GM12878 (cell line): ENCODE data around the gene ZNF558. TPM values are rescaled to one million over a fixed set of nuclear protein-coding genes. Genes with fewer than 3 reads are reported as not detected.

Experiments
- ATAC-seq: fragments of 200-7000 bp; cut with Tn5 transposase; 3 replicates; pipeline ENCODE4 v1.9.1; 2020; ENCODE audit warnings: mild to moderate bottlenecking, moderate library complexity
- BruUV-seq: library from RNA; stranded (reverse); fragments of 400-500 nt; replicated peaks from 2 replicates; lab custom pipeline; 2021; lab: Mats Ljungman, UMichigan
- CTCF ChIA-PET: fragments of 300-600 bp; sonication (Branson Sonifier 250); formaldehyde crosslinking; extraction: SDS; loops from one replicate; lab custom pipeline; 2021; ENCODE audit warnings: inconsistent platforms; lab: Yijun Ruan, JAX
- POLR2A ChIA-PET: fragments of 350-600 bp; formaldehyde crosslinking; extraction: SDS; loops from one replicate; lab custom pipeline; 2021; ENCODE audit warnings: inconsistent platforms; lab: Charles Lee
- RAD21 ChIA-PET: fragments of 300-600 bp; sonication (Branson Sonifier 250); formaldehyde crosslinking; loops from one replicate; lab custom pipeline; 2023; ENCODE audit warnings: antibody characterized with exemption; ENCODE audit not compliant: unreplicated experiment; lab: Charles Lee
- SMC1A ChIA-PET: fragments of 300-600 bp; sonication (Branson Sonifier 250); formaldehyde crosslinking; loops from one replicate; lab custom pipeline; 2023; ENCODE audit not compliant: unreplicated experiment, uncharacterized antibody; lab: Charles Lee
- DNase-seq: peaks from one replicate; pipeline ENCODE4 v3.0.0-alpha.2; 2011; ENCODE audit warnings: low read depth, low spot score
- FAIRE-seq: peaks from 3 replicates; lab custom pipeline; 2011; peaks lifted over from hg19 to GRCh38; lab: Jason Lieb, UNC
- H2AFZ ChIP-seq: 2 replicates; pipeline ENCODE4 v1.6.0; 2011; ENCODE audit warnings: low read depth, low read length, control low read depth; ENCODE audit not compliant: control insufficient read depth
- H3K27ac ChIP-seq: 2 replicates; pipeline ENCODE4 v1.5.1; 2011; ENCODE audit warnings: control low read depth; ENCODE audit not compliant: control insufficient read depth, insufficient read depth
- H3K27me3 ChIP-seq, 2 experiments: replicated peaks in 1 of 2; 2 replicates each; pipeline versions ENCODE4 v1.6.0 to v1.6.1; 2011; ENCODE audit warnings: low read length in 1 of 2; ENCODE audit not compliant: control insufficient read depth in 2 of 2, insufficient read depth in 2 of 2
- H3K36me3 ChIP-seq, 2 experiments: 2 replicates each; pipeline ENCODE4 v1.5.1; 2011; ENCODE audit warnings: low read length in 1 of 2; ENCODE audit not compliant: control insufficient read depth in 2 of 2, insufficient read depth in 2 of 2
- H3K4me1 ChIP-seq: 2 replicates; pipeline ENCODE4 v1.6.1; 2011; ENCODE audit warnings: mild to moderate bottlenecking, low read length, moderate library complexity, mixed read lengths; ENCODE audit not compliant: control insufficient read depth, insufficient read depth
- H3K4me2 ChIP-seq: 2 replicates; pipeline ENCODE4 v1.6.0; 2011; ENCODE audit warnings: control low read depth; ENCODE audit not compliant: control insufficient read depth, insufficient read depth
- H3K4me3 ChIP-seq: fragments of 200-600 bp; sonication (generic); 2 replicates; pipeline ENCODE4 v1.5.1; 2016
- H3K79me2 ChIP-seq: 2 replicates; pipeline ENCODE4 v1.6.0; 2011; ENCODE audit warnings: low read length; ENCODE audit not compliant: control insufficient read depth, insufficient read depth
- H3K9ac ChIP-seq: 2 replicates; pipeline ENCODE4 v1.8.0; 2011; ENCODE audit warnings: low read length, control low read depth, mixed read lengths; ENCODE audit not compliant: control insufficient read depth, insufficient read depth
- H3K9me3 ChIP-seq: replicated peaks from 3 replicates; pipeline ENCODE4 v1.5.1; 2011; ENCODE audit warnings: mild to moderate bottlenecking, low read length; ENCODE audit not compliant: control insufficient read depth, insufficient read depth
- H4K20me1 ChIP-seq: 2 replicates; pipeline ENCODE4 v1.6.0; 2011; ENCODE audit not compliant: control insufficient read depth, insufficient read depth
- HCFC1 ChIP-seq: fragments of 150-350 bp; IDR thresholded peaks from 2 replicates; pipeline ENCODE4 v1.6.1; 2014; ENCODE audit warnings: low read length
- IKZF1 ChIP-seq: fragments of 450-650 bp; conservative IDR thresholded peaks from 2 replicates; pipeline ENCODE4 v1.6.1; 2017; ENCODE audit warnings: antibody characterized with exemption, mild to moderate bottlenecking
- SIX5 ChIP-seq: IDR thresholded peaks from 2 replicates; pipeline ENCODE4 v1.6.1; 2011; ENCODE audit warnings: mild to moderate bottlenecking, low read depth, low read length, moderate library complexity; ENCODE audit not compliant: severe bottlenecking
- SUPT20H ChIP-seq: IDR thresholded peaks from 2 replicates; pipeline ENCODE4 v1.6.1; 2011; ENCODE audit warnings: low read depth, mild to moderate bottlenecking, low read length, moderate library complexity, borderline replicate concordance; ENCODE audit not compliant: control insufficient read depth
- TAF1 ChIP-seq: IDR thresholded peaks from 2 replicates; pipeline ENCODE4 v1.6.1; 2011; ENCODE audit warnings: mild to moderate bottlenecking, low read depth, low read length, borderline replicate concordance
- TCF3 ChIP-seq: IDR thresholded peaks from 2 replicates; pipeline ENCODE4 v1.6.1; 2012; ENCODE audit warnings: low read depth, mild to moderate bottlenecking, low read length, borderline replicate concordance; ENCODE audit not compliant: insufficient read depth
- ZNF274 ChIP-seq: IDR thresholded peaks from one replicate; pipeline ENCODE4 v1.8.0; 2011; ENCODE audit not compliant: insufficient read length, insufficient read depth
- in situ Hi-C: fragments of 300-500 bp; cut with MboI; formaldehyde crosslinking; loops from 9 replicates; pipeline ENCODE4 v1.14.3; 2018; ENCODE audit warnings: mixed read lengths
- intact Hi-C: fragments of 100-400 bp; cut with micrococcal nuclease; formaldehyde crosslinking; loops from one replicate; pipeline ENCODE4 v1.14.2; 2022; ENCODE audit not compliant: unreplicated experiment
- polyA plus RNA-seq, 11 experiments: library from polyadenylated mRNA; depleted of rRNA in 4 of 11; unstranded in 6 of 11; stranded (reverse) in 5 of 11; fragments of >200 nt; fragmentation: Nextera tagmentation in 4 of 11; fragmentation: Illumina TruSeq in 1 of 11; extraction: Ambion mirVana in 4 of 11; extraction: Trizol in 1 of 11; gene quantifications; 1 replicate in 1 of 11; 2 replicates in 10 of 11; pipeline versions ENCODE4 v1.2.1 to v1.2.3, GENCODE V29; 2011 to 2016; ENCODE audit warnings: inconsistent platforms in 2 of 11, missing spikeins in 2 of 11, low read depth in 1 of 11
- total RNA-seq, 4 experiments: library from RNA; depleted of rRNA in 3 of 4; stranded (reverse); fragments of >200 nt in 3 of 4; fragmentation: Illumina TruSeq in 1 of 4; extraction: Trizol in 1 of 4; gene quantifications; 2 replicates each; pipeline versions ENCODE4 v1.2.1 to v1.2.3, GENCODE V29; 2013 to 2021
- TF ChIP-seq, protein P1 (sequence below): fragments of 450-650 bp; IDR thresholded peaks from 2 replicates; pipeline ENCODE4 v1.6.1; 2017; ENCODE audit warnings: low read depth, mild to moderate bottlenecking, moderate library complexity

Gene ZNF558
- total and polyA plus RNA-seq, 10 of the 15 experiments (the other 5 are each of a cell fraction or from before 2014, with no cell fraction given), result 0.95 to 8.1 (median 6.2) TPM; not detected in 1

DNA sequence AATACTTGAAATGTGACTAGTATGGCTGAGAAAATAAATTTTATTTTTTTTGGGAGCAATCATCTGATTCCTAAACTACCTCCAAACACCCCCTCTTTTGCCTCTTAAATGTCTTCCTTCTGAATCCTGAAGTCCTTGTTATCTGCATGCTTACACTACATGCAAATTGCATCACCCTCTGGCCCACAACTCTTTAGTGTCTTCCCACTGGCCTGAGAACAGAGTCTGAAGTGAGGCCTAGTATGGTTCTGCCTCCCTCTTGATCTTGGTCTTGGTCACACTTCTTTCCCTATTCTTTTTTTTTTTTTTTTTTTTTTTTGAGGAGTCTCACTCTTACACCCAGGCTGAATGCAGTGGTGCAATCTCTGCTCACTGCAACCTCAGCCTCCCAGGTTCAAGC lies 4.8 kb downstream of the ZNF558 start:
- ATAC-seq, result no peak
- no peak overlapping the region for H3K27ac ChIP-seq
- peaks cover 1% of the 10 kb centered on the region; the same call in 1 of the 3 replicates for H3K9me3 ChIP-seq
- no TSS peak for BruUV-seq
- H3K4me2 ChIP-seq, result no peak overlapping the region
- no peaks in the 10 kb centered on the region for H4K20me1 ChIP-seq
- no peaks in the 10 kb centered on the region for H3K79me2 ChIP-seq
- CTCF ChIA-PET, result no interaction called here
- no peaks in the 10 kb centered on the region for H3K27me3 ChIP-seq
- TF ChIP-seq SIX5 (no peak), HCFC1 (no peak), IKZF1 (no peak), ZNF274 (no peak), TCF3 (no peak), TAF1 (no peak), SUPT20H (no peak)
- TF ChIP-seq, protein P1, sequence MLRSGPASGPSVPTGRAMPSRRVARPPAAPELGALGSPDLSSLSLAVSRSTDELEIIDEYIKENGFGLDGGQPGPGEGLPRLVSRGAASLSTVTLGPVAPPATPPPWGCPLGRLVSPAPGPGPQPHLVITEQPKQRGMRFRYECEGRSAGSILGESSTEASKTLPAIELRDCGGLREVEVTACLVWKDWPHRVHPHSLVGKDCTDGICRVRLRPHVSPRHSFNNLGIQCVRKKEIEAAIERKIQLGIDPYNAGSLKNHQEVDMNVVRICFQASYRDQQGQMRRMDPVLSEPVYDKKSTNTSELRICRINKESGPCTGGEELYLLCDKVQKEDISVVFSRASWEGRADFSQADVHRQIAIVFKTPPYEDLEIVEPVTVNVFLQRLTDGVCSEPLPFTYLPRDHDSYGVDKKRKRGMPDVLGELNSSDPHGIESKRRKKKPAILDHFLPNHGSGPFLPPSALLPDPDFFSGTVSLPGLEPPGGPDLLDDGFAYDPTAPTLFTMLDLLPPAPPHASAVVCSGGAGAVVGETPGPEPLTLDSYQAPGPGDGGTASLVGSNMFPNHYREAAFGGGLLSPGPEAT, result no peak
- no peak overlapping the region for H3K4me3 ChIP-seq
- no peak for FAIRE-seq
- H3K9ac ChIP-seq, result no peak overlapping the region
- intact Hi-C loops (no loop called here), in situ Hi-C loops (no loop called here)
- SMC1A ChIA-PET, result no interaction called here
- RAD21 ChIA-PET, result no interaction called here
- no peaks in the 10 kb centered on the region for H3K36me3 ChIP-seq
- no peak for DNase-seq
- H3K4me1 ChIP-seq, result no peaks in the 10 kb centered on the region
- H2AFZ ChIP-seq, result no peak overlapping the region
- POLR2A ChIA-PET, result no interaction called here
